Measurements from ENCODE around the gene ITGA7. TPM values are rescaled to one million over a fixed set of nuclear protein-coding genes. Genes with fewer than 3 reads are reported as not detected.

Gene ITGA7
- total RNA-seq, 2 experiments from 2014 or later, result 4.1 to 4.5 TPM

DNA sequence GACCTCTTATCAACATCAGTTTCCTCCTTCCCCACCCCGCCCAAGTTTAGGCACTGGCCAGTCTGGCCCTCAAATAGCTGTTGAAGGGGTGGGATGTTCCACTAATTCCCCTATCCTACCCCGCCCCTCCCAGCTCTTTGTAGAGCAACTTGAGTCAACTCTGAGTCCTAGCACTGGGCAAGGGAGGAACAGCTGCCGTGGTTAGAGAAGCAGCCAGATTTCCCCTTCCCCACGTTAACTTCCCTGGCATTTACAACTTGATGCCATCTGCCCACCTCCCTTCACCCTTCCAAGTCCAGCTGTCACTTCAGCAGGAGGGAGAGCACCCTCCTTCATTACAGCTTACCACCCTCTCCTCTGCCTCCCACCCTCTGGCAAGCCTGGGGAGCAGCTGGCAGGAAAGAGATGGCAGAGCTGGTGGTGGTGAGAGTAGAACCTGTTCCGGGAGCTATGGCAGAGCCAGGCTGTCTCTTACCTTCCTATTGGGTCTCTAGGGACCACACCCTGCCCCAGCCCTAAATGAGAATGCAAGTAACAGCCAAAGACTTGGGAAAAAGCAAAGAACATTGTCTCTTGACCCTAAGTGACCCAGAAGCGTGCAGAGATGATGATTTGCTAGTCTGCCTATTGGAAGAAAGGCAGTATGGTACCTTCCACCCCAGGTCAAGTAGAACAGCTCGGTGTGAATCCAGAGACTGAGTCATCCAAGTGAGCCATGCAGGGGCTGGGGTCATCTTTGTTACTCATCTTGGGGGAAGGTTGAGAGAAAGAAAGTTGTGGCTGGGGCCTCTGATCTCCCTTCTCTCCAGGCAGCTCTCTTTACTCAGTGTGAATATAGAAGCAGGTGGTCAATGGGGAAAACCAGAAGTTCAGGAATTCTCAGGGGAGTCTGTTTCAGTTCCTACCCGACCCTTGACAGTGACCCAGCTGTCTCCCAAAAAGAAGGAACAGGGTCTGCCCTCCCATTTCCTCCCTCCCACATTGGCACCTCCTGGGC is 9.6 kb upstream of the ITGA7 start:
- H3K27ac Mint-ChIP-seq, result peak overlapping the region; percentile 89
- peak overlapping the region; percentile 90 for H3K4me3 Mint-ChIP-seq
- peak; percentile 65 for DNase-seq
- no peaks in the 10 kb centered on the region for H3K9me3 Mint-ChIP-seq
- peaks cover 6% of the 10 kb centered on the region for H3K36me3 Mint-ChIP-seq
- ChIA-PET CTCF (interaction anchor here (1.0 to 3.9 kb wide), 7 partner anchors 7 to 71 kb away, joined by 3 to 36 read pairs (median 8); partner anchors contain the start of genes CD63 and ITGA7), POLR2A (interaction anchor here (1.8 to 3.1 kb wide), 2 partner anchors 12 to 100 kb away, joined by 5 to 23 read pairs; partner anchors contain the start of genes CD63 and SARNP)
- H3K27me3 Mint-ChIP-seq, result peaks cover 2% of the 10 kb centered on the region
- H3K4me1 Mint-ChIP-seq (ENCODE audit: low read depth), result peaks cover 30% of the 10 kb centered on the region
- intact Hi-C loops (cut with micrococcal nuclease), result loop anchor here (1.0 to 5.0 kb wide), 3 partner anchors 12 to 730 kb away; partner anchors contain the start of gene CD63

DNA sequence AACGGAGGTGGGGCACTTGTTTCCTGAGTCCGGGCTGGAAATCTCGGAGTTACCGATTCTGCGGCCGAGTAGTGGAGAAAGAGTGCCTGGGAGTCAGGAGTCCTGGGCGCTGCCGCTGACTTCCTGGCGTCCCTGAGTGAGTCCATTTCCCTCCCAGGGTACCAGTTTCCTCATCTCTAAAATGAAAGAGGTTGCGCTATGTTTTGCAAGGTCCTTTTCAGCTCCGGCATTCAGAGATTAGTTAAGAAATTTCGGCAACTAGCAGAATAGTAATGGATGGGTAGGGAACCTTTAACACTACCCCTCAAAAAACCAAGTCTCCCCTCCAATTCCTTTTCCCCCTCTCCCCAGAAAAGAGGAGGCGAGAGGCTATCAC is 8.9 kb upstream of the ITGA7 start:
- Mint-ChIP-seq H3K4me1 (ENCODE audit: low read depth) (peaks cover 30% of the 10 kb centered on the region), H3K27me3 (peaks cover 2% of the 10 kb centered on the region), H3K36me3 (peaks cover 6% of the 10 kb centered on the region), H3K9me3 (no peaks in the 10 kb centered on the region), H3K4me3 (peak overlapping the region; percentile 90), H3K27ac (peak overlapping the region; percentile 89)
- no peak for DNase-seq
- intact Hi-C loops (cut with micrococcal nuclease), result loop anchor here (1.0 to 5.0 kb wide), 3 partner anchors 22 to 729 kb away; no protein-coding TSS in a partner anchor
- CTCF ChIA-PET, result interaction anchor here (1.0 to 3.9 kb wide), 6 partner anchors 8 to 71 kb away, joined by 3 to 36 read pairs (median 8); partner anchors contain the start of gene CD63
- POLR2A ChIA-PET, result interaction anchor here (1.8 to 3.1 kb wide), 2 partner anchors 13 to 101 kb away, joined by 5 to 23 read pairs; partner anchors contain the start of genes CD63 and SARNP

DNA sequence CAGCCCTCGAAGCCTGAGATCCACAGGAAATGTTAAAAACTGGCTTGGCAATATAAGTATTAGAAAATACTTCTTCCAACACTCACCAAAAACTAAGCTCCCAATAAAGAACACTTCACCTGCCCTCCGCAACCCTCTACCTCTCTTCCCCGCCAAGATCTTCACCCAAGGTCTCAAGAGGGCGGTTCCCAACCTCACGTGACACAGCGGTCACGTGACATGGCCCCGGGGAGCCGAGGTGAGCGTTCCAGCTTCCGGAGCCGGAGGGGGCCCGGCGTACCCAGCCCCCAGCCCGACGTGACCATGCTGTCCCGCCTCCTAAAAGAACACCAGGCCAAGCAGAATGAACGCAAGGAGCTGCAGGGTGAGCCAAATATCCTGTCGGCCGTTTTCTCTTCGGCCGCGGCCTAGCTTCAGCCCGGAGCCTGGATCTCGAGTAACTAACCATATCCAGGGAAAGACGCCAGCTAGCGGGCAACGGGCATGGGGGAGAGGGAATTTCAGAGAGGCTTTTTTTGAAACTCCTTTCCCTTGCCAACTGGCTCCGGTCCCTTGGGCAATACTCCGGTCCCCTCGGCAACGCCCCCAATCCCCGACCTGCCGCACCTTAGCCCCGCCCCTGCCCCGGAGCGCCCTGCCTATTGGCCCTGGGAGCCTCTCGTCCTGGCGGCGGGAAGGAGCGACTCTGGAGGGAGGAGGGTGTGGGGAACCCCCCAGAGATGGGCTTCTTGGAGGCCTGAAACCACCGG is 8.3 kb upstream of the ITGA7 start, which contains the start of gene BLOC1S1:
TSS of gene BLOC1S1 (plus strand) at position 214 of the 749 bp plus-strand sequence. CDS start at position 220, 6 bp downstream.
- peaks cover 6% of the 10 kb centered on the region for H3K36me3 Mint-ChIP-seq
- ChIA-PET CTCF (interaction anchor here (0.7 to 3.9 kb wide), 5 partner anchors 8 to 294 kb away, joined by 3 to 36 read pairs (median 8); partner anchors contain the start of gene CD63), POLR2A (interaction anchor here (1.1 to 3.1 kb wide), 3 partner anchors 14 to 101 kb away, joined by 4 to 23 read pairs (median 5); partner anchors contain the start of genes CD63 and SARNP)
- H3K4me1 Mint-ChIP-seq (ENCODE audit: low read depth), result peaks cover 30% of the 10 kb centered on the region
- H3K27me3 Mint-ChIP-seq, result peaks cover 2% of the 10 kb centered on the region
- peak within 1 kb of the TSS; percentile 89 for H3K27ac Mint-ChIP-seq
- H3K9me3 Mint-ChIP-seq, result no peaks in the 10 kb centered on the region
- DNase-seq, result peak; percentile 96
- intact Hi-C loops (cut with micrococcal nuclease), result loop anchor here (1.0 to 5.0 kb wide), 3 partner anchors 22 to 729 kb away; no protein-coding TSS in a partner anchor
- peak within 1 kb of the TSS; percentile 90 for H3K4me3 Mint-ChIP-seq

DNA sequence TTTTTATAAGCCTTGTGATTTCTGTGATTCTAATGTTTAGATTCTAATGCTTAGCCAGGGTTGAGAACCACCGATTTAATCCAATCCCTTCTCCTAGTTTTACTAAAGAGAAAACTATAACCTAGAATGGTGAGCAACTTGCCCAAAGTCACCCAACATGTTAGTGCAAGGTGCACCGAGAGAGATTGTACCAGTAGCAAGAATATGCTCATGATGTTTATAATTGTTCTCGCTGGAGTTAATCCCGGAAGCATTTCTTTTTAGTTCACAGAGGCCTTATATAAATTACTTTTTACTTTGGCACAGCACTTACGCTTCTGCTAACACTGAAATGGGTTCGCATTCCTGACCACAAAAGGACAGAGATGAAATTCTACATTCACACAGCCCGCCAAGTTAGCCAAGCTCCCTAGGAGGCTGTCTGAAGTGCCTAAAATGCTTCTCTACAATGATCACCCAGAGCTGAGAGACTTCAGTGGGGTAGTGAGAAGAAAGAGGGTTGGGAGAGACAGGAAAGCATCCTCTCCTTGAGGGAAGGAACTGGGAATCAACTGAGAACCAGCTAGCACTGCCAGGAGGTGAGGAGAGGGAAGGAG is 7.6 kb upstream of the ITGA7 start:
- H3K27ac Mint-ChIP-seq, result peak overlapping the region; percentile 89
- H3K4me1 Mint-ChIP-seq (ENCODE audit: low read depth), result peaks cover 30% of the 10 kb centered on the region
- ChIA-PET POLR2A (interaction anchor here (1.1 to 3.1 kb wide), 3 partner anchors 14 to 102 kb away, joined by 4 to 23 read pairs (median 5); partner anchors contain the start of genes CD63 and SARNP), CTCF (interaction anchor here (0.7 to 3.9 kb wide), 5 partner anchors 9 to 295 kb away, joined by 3 to 36 read pairs (median 8); partner anchors contain the start of gene CD63)
- DNase-seq, result no peak
- H3K9me3 Mint-ChIP-seq, result no peaks in the 10 kb centered on the region
- intact Hi-C loops (cut with micrococcal nuclease), result loop anchor here (5.0 kb wide), 2 partner anchors 68 to 728 kb away; no protein-coding TSS in a partner anchor
- peak overlapping the region; percentile 90 for H3K4me3 Mint-ChIP-seq
- H3K36me3 Mint-ChIP-seq, result peaks cover 6% of the 10 kb centered on the region
- H3K27me3 Mint-ChIP-seq, result peaks cover 2% of the 10 kb centered on the region

DNA sequence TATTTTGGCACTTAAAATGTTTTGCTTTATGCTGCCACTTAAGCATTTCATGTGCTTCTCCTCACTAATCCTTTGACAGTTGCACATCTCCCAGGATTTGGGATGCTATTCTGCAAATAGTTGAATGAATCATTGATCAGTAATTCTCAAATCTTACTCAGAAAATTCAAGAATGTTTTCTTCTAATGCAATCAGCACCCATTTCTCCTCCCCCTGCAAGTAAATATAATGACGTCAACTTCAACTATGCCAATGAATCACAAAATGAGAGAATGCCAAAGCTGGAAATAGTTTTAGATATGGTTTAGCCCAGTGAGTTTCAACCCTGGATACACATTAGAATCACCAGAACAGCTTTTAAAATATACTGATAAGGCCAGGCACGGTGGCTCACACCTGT is 6.0 kb upstream of the ITGA7 start:
- DNase-seq, result no peak
- intact Hi-C loops (cut with micrococcal nuclease), result no loop called here
- peaks cover 6% of the 10 kb centered on the region for H3K36me3 Mint-ChIP-seq
- no peak overlapping the region for H3K27ac Mint-ChIP-seq
- CTCF ChIA-PET, result no interaction called here
- peaks cover 6% of the 10 kb centered on the region for H3K27me3 Mint-ChIP-seq
- H3K4me3 Mint-ChIP-seq, result no peak overlapping the region
- H3K9me3 Mint-ChIP-seq, result no peaks in the 10 kb centered on the region
- peaks cover 31% of the 10 kb centered on the region for H3K4me1 Mint-ChIP-seq (ENCODE audit: low read depth)
- POLR2A ChIA-PET, result no interaction called here

DNA sequence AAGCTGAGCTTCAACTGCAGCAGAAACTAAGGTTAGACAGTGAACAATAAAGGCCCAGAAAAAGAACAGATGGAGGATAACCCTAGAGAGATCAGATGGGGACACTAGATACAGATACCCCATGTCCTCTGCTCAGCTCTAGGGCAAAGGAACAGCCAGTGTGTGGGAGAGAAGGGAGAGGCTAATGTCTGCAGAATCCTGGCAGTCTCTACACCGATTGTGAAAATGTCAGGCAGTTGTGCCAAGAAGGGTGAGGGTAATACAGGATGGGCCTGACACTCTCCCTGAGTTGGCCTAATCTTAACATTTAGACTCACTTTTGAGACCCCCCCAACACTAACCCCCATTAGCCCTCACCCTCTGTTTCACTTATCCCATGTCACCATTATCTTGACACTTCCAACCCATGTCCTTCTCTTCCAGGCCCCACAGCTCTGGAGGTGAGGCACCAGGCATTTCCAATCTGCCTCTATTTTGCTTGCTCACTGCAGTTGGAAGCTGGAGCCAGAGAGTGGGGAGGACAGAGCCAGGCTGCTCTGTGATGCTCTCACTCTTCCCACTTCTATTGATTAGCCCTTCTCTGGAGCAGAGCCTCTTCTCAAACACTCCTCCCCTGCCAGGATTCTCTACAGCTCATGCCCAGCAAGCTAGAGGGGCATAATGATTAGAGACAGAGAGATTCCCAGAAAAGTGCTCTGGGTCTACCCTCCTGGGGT is 5.2 kb upstream of the ITGA7 start:
- Mint-ChIP-seq H3K27ac (no peak overlapping the region), H3K9me3 (no peaks in the 10 kb centered on the region), H3K4me3 (no peak overlapping the region), H3K36me3 (peaks cover 3% of the 10 kb centered on the region), H3K27me3 (peaks cover 11% of the 10 kb centered on the region), H3K4me1 (ENCODE audit: low read depth) (peaks cover 29% of the 10 kb centered on the region)
- intact Hi-C loops (cut with micrococcal nuclease), result no loop called here
- ChIA-PET CTCF (no interaction called here), POLR2A (no interaction called here)
- DNase-seq, result no peak

DNA sequence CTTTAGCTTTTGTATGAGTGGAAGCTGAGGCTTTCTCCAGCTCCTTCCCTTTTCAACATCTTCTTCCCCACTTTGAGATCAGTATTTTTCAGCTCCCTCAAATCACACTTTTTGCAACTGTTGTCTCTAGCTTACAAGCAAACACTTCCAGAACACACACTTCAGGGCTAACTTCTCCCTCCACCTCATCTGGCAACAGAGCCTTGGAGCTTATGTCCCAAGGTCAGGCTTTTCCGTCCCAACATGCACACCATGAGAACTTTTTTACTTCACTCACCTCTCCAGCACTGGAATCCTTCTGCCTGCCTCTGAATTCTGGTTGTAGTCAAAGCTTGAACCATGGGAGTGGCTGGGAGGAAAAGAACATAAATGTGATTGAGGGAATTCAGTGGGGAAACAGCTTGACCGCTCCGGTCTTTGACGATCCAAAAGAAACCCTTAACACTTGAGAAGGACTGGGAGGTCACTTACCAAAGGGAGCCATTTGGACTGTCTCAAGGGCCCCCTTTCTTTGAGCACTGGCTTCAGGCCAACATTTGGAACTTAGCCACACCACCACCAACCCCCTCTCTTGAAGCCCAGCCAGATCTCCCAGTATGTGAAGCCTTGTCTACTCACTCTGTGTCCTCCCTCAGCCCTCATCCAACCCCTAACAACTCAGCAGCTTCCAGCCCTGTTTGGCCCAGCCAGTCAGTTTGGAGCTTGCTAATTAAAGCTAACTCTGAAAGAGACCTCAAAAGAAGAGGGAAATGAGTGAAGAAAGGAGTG is 4.3 kb upstream of the ITGA7 start:
- DNase-seq, result no peak
- intact Hi-C loops (cut with micrococcal nuclease), result no loop called here
- ChIA-PET CTCF (interaction anchor here (0.7 to 1.0 kb wide), 3 partner anchors 8 to 26 kb away, joined by 3 to 5 read pairs (median 3); partner anchors contain the start of gene RDH5), POLR2A (no interaction called here)
- H3K27ac Mint-ChIP-seq, result no peak overlapping the region
- H3K27me3 Mint-ChIP-seq, result peaks cover 15% of the 10 kb centered on the region
- H3K4me1 Mint-ChIP-seq (ENCODE audit: low read depth), result peaks cover 26% of the 10 kb centered on the region
- H3K9me3 Mint-ChIP-seq, result no peaks in the 10 kb centered on the region
- peaks cover 3% of the 10 kb centered on the region for H3K36me3 Mint-ChIP-seq
- no peak overlapping the region for H3K4me3 Mint-ChIP-seq

DNA sequence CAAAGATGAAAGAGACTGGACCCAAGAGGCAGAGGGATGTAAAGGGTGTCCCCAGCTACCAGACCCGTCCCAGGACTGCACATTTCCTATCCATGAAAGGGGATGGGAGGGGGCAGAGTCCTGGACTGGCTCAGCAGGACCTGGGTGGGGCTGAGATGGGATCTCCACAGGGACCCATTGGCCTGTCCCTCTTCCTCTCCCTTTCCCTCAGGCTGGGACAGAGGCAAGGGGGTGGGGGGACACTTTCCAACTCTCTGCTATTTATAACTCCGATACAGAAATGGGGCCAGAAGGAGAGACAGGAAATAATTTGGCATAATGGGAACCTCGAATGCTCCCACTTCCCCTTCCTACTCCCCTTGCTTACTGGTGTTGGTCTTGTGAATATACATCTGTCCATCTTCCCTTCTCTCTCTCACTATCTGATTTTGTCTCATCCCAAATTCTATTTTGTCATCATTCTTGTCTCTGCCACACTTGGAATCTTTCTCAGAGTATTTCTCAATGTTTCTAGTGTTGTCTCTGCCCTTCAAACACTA is 1.1 kb upstream of the ITGA7 start:
- POLR2A ChIA-PET, result no interaction called here
- CTCF ChIA-PET, result no interaction called here
- H3K27me3 Mint-ChIP-seq, result peaks cover 20% of the 10 kb centered on the region

DNA sequence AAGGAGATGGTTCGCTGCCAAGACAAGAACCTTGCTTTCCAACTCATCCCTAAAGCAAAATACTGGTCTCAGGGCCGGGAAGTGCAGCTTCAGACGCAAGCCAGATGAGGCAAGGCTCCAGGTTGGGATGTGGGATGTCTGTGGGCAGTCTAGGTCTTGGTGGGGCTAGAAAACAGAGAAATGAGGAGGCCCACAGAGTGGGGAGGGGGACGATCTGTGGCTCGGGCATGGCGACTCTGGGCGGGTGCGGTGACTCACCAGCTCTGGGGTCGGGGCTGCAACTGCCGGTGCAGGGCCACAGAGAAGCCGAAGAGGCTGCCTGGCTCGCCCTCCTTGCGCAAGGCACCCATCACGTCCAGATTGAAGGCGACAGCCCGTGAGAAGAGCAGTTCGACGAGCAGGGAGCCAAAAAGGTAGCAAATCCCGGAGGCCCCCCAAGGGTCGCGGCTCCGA is 459 bp downstream of the ITGA7 start:
- DNase-seq, result peak; percentile 15
- peak overlapping the region; percentile 74 for H3K4me3 Mint-ChIP-seq
- CTCF ChIA-PET, result interaction anchor here (2.9 kb wide), 1 partner anchor 11 kb away, joined by 11 read pairs; no protein-coding TSS in a partner anchor
- intact Hi-C loops (cut with micrococcal nuclease), result no loop called here
- POLR2A ChIA-PET, result no interaction called here
- no peaks in the 10 kb centered on the region for H3K36me3 Mint-ChIP-seq
- H3K27ac Mint-ChIP-seq, result no peak overlapping the region
- peaks cover 17% of the 10 kb centered on the region for H3K4me1 Mint-ChIP-seq (ENCODE audit: low read depth)
- no peaks in the 10 kb centered on the region for H3K9me3 Mint-ChIP-seq
- H3K27me3 Mint-ChIP-seq, result peaks cover 20% of the 10 kb centered on the region

More for the DNA sequence above, 1.1 kb upstream of the ITGA7 start:
- no peak for DNase-seq
- no peaks in the 10 kb centered on the region for H3K36me3 Mint-ChIP-seq
- no peak overlapping the region for H3K27ac Mint-ChIP-seq
- intact Hi-C loops (cut with micrococcal nuclease), result no loop called here
- H3K4me1 Mint-ChIP-seq (ENCODE audit: low read depth), result peaks cover 17% of the 10 kb centered on the region
- no peaks in the 10 kb centered on the region for H3K9me3 Mint-ChIP-seq
- H3K4me3 Mint-ChIP-seq, result peak overlapping the region; percentile 74
